ENCODE measurements around the gene ZNF165.
"Not testable (repeated sequence)": the region's sequence is repeated elsewhere in the genome, so short reads cannot be mapped to it uniquely, and the experiment has no call there.

The ZNF165 gene

DNA sequence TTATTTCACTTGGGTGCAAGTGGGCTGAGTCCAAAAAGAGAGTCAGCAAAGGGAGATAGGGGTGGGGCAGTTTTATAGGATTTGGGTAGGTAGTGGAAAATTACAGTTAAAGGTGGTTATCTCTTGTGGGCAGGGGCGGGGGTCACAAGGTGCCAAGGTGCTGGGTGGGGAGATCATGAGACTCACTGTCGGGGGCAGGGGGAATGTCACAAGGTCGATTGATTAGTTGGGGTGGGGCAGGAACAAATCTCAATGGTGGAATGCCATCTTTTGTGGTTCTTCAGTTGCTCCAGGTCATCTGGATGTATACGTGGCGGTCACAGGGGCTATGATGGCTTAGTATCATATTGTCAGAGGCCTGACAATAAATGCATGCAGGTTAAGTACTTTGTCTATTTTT lies 41.9 kb downstream of the ZNF165 start:
- DNase-seq, result not testable (repeated sequence)

DNA sequence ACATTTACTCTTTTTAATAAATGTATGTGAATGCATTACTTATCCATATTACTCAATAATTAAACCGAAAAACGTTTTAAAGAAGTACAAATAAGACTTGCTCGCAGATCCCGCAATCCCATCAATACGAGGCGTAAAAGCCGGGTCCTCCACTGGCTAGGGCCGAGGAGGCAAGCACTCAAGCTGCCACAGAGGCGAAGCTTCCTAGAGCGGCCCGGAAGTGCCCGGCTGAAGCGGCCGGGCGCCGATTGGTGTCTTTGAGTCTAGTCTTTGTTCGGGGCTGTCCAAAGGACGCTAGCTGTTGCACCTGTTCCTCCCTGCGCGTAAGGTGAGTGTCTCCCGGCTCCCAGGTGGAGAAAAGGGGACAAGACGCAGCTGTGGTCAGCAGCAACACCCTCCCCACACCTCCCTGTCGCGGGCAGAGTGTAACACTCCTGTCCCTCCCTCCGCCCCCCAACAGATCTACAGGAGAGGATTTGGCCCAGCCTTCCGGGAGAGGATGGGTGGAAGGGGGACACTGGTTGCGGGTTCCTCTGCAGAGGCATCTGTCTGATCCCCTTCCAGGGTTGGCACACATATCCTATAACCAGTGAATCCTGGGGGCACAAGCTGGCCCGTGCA lies 44.1 kb downstream of the ZNF165 start, which contains the start of gene ZSCAN16:
TSS of gene ZSCAN16 (plus strand) at position 260 of the 621 bp plus-strand sequence. CDS start 835 bp downstream, outside the sequence.
- DNase-seq, result peak; percentile 84

DNA sequence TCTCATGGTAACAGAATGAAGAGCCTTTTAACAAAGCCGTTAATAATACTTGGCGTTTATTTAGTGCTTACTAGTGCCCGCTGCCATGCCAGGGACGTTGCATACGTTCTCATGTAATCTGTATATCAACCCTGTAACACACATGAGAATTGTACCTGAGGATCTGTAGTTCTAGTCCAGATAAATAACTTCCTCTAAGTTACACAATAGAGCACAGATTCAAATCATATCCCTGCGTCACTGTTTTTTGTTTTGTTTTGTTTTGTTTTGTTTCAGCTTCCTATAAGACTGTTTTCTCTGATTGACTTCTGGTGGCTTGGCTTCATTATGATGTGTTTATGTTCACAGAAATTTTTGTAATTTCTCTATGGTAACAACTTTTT lies 44.6 kb downstream of the ZNF165 start:
- DNase-seq, result peak; percentile 54

DNA sequence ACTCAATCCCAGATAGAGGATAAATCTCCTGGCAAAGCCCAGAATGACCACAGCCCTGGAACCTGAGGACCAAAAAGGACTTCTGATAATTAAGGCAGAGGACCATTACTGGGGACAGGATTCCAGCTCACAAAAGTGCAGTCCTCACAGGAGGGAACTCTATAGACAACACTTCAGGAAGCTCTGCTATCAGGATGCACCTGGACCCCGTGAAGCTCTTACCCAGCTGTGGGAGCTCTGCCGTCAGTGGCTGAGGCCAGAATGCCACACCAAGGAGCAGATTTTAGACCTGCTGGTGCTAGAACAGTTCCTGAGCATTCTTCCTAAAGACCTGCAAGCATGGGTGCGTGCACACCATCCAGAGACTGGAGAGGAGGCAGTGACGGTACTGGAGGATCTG lies 45.0 kb downstream of the ZNF165 start:
- no peak for DNase-seq

DNA sequence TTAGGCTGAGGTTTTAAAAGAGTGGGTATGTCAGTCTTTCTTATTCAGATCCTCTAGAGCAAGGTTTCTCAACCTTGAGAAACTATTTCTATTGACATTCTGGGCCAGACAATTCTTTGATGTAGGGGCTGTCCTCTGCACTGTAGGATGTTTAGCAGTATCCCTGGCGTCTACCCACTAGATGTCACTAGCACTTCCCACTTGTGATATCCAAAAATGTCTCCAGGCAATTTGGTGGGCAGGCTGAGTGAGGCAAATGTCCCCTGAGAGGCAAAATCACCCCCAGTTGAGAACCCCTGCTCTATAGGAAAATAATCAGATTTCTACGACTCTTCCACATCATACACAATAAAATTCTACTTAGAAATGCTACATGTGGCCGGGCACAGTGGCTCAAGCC lies 53.6 kb downstream of the ZNF165 start:
- peak; percentile 46 for DNase-seq

DNA sequence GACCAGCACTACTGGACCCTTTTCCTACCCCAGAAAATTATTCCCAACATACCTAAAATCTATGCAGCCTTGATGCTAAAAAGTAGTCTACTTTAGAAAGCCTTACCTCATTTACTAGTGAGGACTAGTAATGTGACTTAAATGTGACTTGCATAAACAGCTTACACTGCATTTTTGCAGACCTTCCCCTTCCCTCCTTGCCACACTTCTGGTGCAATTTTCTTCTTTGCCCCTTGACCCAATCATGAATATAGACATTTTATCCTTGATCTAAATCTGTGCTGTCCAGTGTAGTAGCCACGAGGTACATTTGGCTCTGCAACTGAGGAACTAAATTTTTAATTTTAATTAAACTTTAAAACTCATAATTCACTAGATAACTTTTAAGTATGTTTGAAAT lies 54.3 kb downstream of the ZNF165 start:
- no peak for DNase-seq

DNA sequence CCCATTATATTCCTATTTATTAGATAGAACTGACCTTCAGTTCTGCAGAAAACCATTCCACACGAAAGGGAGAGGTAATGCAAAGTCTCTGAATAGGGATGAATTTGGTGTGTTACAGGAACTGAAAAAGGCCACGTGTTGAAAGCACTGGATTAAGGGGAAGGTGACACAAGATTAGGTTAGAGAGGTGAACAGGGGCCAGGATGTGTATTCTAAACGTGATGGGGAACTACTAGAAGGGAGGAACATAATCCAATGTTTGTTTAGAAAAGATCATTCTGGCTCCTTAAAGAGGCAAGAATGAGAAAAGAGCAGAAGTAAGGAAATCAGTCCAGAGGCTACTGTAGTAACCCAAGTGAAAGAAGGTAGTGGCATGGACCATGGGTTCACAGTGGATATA lies 55.0 kb downstream of the ZNF165 start:
- DNase-seq, result no peak

DNA sequence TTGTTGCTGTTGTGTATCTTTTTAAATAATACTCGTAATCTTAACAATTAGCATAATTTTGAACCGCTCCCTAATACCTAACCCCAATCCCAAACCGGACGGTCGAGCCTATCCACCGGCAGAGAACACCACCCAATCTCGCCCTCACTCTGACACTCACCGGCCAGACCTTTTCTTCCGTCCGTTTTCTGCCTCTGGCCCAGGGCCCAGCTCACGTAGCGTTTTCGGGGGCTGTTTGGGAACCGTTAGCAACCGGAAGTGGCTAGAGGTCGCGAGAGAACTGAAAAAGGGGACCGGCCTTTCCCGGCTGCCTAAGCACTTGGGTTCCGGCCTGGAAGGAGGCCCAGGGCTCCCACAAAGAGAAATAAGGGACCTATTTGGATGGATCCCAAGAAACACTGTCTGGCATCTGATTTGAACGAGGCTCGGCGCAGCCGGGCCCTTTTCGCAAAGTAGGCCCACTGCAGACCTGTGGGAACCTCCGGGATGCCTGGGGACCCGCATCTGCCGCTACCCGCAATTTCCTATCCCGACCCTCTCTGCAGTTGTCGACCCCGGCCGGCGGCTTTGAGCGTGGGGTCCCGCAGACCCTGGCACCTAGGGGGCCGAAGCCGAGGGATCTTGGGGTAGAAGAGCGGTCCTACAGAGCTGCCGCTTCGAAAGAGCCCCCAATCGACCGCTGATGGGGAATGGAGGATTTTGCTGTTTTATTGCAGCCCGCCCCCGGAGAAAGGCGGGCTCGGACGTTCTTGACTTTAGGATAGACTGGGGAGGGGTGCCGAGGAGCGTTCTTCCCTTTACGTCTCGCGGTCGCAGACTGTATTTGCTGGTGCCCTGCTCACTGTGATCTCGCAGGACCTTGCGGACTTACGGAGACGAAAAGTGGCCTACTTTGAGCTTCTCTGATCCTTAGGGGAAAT lies 56.5 kb downstream of the ZNF165 start:
- peak; percentile 81 for DNase-seq

DNA sequence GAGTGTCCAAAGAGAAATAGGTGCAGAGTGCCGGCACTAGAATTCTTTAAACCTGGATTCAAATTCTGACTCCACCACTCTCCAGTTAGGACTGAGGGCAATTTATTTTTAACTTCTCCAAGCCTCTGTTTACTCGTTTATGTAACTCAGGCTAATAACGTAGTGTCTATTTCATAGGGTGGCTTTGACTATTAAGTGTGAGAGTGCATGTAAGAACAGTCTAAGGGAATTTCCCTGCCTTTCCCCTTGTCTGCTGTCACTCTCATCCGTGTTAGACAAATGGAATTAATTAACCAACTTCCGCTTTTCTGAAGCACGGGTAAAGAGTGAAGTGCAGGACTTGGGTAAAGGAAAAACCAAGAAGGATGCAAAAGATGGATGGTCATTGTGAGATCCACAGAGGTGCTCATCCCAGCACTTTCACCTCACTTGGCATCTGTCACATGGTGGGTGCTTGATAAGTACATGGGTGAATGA lies 57.2 kb downstream of the ZNF165 start:
- peak; percentile 72 for DNase-seq
